DMS79 treated with DMSO at 0.1 percent for 48 hours (cell line): ENCODE results near the gene ZNF451.
"Not testable (repeated sequence)": the region's sequence is repeated elsewhere in the genome, so short reads cannot be mapped to it uniquely, and the experiment has no call there.

Source experiments
- DNase-seq: peaks from one replicate; lab custom pipeline; 2025; lab: John Stamatoyannopoulos, UW

ZNF451 gene

GRCh38 chr6:57089687-57090457 lies at the start of gene ZNF451:
Gene ZNF451, plus strand, starts transcription at chr6:57090188. Its CDS starts 66 bp downstream, at chr6:57090254.
- peak; percentile 95 for DNase-seq

GRCh38 chr6:57044061-57044460 lies 45.9 kb upstream of the ZNF451 start:
- not testable (repeated sequence) for DNase-seq

GRCh38 chr6:57044568-57044967 lies 45.4 kb upstream of the ZNF451 start:
- DNase-seq, result no peak

- DNase-seq, result peak; percentile 85
These were observed 43.4 kb upstream of the ZNF451 start, which contains the start of gene KIAA1586 for GRCh38 chr6:57046332-57047256. Gene KIAA1586, plus strand, starts transcription at chr6:57046693. Its CDS starts 63 bp downstream, at chr6:57046756.

GRCh38 chr6:57047257-57047585 lies 42.8 kb upstream of the ZNF451 start:
- DNase-seq, result not testable (repeated sequence)

GRCh38 chr6:57047859-57048258 lies 42.1 kb upstream of the ZNF451 start:
- DNase-seq, result not testable (repeated sequence)

- DNase-seq, result no peak
These were observed 41.4 kb upstream of the ZNF451 start for GRCh38 chr6:57048577-57048976.

- no peak for DNase-seq
These were observed 26.1 kb upstream of the ZNF451 start for GRCh38 chr6:57063847-57064246.

- DNase-seq, result no peak
These were observed 25.2 kb upstream of the ZNF451 start for GRCh38 chr6:57064809-57065208.

GRCh38 chr6:57068061-57068460 lies 21.9 kb upstream of the ZNF451 start:
- no peak for DNase-seq

- no peak for DNase-seq
These were observed 20.8 kb upstream of the ZNF451 start for GRCh38 chr6:57069228-57069627.

- DNase-seq, result no peak
These were observed 20.1 kb upstream of the ZNF451 start for GRCh38 chr6:57069920-57070331.

GRCh38 chr6:57072108-57072507 lies 17.9 kb upstream of the ZNF451 start:
- DNase-seq, result no peak

GRCh38 chr6:57074383-57074782 lies 15.6 kb upstream of the ZNF451 start:
- no peak for DNase-seq

- DNase-seq, result no peak
These were observed 14.9 kb upstream of the ZNF451 start for GRCh38 chr6:57075092-57075491.

GRCh38 chr6:57078531-57079207 lies 11.3 kb upstream of the ZNF451 start:
- no peak for DNase-seq

GRCh38 chr6:57085471-57085870 lies 4.5 kb upstream of the ZNF451 start:
- no peak for DNase-seq

GRCh38 chr6:57086843-57087242 lies 3.1 kb upstream of the ZNF451 start:
- DNase-seq, result no peak

GRCh38 chr6:57087916-57088315 lies 2.1 kb upstream of the ZNF451 start:
- no peak for DNase-seq

GRCh38 chr6:57089265-57089664 lies 723 bp upstream of the ZNF451 start:
- DNase-seq, result no peak

- not testable (repeated sequence) for DNase-seq
These were observed 575 bp downstream of the ZNF451 start for GRCh38 chr6:57090458-57091067.

GRCh38 chr6:57091375-57091774 lies 1.4 kb downstream of the ZNF451 start:
- DNase-seq, result not testable (repeated sequence)
